DOHH2 (cell line): Measurements from ENCODE around the gene CALB2.

Experiments
- CTCF ChIP-seq: fragments of 200-600 bp; sonication (generic); IDR thresholded peaks from one replicate; pipeline ENCODE4 v1.5.1; 2014; ENCODE audit warnings: antibody characterized with exemption, mild to moderate bottlenecking, low read depth, low read length; ENCODE audit not compliant: poor library complexity, severe bottlenecking
- EZH2phosphoT487 ChIP-seq: fragments of 200-600 bp; sonication (generic); IDR thresholded peaks from 2 replicates; pipeline ENCODE4 v1.6.1; 2017; ENCODE audit warnings: borderline replicate concordance, mild to moderate bottlenecking, antibody characterized with exemption, low read length, moderate library complexity, mixed read lengths

- TF ChIP-seq CTCF (no peak), EZH2phosphoT487 (no peak)
Observed at GRCh38 chr16:71373073-71373472, 14.6 kb downstream of the CALB2 start.
